COLO668 (cell line): ENCODE data around the gene TRIM24.

Source experiments
- DNase-seq: peaks from one replicate; lab custom pipeline; 2025; ENCODE audit not compliant: unreplicated experiment; lab: John Stamatoyannopoulos, UW

Gene TRIM24

DNA sequence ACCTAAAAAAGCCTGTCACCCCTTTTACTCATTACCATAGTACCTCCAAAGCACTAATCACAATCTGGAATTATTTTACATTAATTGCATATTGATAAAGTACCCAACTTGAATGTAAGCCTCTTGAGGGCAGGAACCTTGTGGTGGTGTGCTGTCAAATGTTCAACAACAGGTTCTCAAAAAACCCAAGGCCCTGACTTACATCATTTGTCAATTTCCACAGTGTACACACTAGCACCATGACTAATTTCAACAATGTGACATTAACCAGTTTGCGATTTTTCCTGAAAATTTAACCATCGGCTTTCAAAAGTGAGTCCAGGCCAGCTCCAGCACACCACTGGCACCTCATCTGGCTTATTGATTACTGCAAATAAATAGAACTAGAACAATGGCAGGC lies 153.6 kb downstream of the TRIM24 start:
- DNase-seq: no peak

DNA sequence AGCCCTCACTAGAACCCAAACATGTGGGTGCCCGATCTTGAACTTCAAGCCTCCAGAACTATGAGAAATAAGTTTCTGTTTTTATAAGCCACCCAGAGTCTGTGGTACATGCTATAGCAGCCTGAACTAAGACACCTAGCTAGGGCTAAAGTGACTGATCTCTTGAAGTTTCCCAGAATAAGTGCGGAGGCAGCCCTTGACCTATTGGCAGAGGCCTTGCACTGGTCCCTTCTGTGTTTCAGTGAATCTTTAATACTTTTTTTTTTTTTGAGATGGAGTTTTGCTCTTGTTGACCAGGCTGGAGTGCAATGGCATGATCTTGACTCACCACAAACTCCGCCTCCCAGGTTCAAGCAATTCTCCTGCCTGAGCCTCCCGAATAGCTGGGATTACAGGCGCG lies 156.0 kb downstream of the TRIM24 start:
- no peak for DNase-seq

DNA sequence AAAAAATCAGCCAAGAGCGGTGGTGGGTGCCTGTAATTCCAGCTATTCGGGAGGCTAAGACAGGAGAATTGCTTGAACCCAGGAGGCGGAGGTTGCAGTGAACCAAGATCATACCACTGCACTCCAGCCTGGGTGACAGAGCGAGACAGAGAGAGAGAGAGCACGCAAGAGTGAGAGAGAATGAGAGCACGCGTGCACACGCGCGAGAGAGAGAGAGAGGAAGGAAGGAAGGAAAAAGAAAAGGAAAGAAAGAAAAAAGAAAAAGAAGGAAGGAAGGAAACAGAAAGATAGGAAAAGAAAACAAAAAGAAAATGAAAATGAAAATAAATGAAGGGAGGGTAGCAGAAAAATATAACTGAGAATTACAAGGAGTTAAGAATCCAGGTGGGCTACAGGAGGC lies 158.4 kb downstream of the TRIM24 start:
- no peak for DNase-seq

DNA sequence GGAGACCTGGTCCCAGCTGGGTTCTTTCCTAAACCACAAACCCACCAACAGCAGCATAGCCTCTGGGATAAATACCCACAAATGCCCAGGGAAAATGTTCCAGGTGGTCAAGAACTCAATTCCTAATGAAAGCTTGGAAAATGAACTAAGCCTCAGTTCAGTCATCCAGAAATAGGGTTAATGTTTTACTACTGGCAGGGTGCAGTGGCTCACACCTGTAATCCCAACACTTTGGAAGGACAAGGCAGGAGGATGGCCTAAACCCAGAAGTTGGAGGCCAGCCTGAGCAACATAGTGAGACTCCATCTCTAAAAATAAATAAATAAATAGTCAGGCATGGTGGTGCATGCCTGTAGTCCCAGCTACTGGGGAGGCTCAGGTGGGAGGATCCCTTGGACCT lies 158.9 kb downstream of the TRIM24 start:
- DNase-seq: no peak

DNA sequence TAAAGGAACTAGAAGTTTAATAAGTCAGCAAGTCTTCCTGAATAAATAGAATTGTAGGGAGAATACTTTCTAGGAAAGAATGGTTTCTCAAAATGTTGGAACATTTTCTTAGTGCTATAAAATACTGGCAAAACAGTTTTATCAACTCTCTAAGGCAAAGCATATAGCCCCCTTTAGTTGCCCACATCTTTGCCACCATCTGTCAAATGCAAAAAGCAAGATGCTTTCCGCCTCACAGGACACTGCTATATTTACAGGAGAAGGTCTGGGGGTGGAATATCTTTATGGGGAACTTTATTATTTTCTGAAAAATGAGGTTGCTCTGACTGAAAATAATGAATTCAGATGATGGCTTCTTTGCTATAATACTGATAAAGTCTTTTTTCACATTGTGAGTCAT lies 162.8 kb downstream of the TRIM24 start:
- DNase-seq: no peak

DNA sequence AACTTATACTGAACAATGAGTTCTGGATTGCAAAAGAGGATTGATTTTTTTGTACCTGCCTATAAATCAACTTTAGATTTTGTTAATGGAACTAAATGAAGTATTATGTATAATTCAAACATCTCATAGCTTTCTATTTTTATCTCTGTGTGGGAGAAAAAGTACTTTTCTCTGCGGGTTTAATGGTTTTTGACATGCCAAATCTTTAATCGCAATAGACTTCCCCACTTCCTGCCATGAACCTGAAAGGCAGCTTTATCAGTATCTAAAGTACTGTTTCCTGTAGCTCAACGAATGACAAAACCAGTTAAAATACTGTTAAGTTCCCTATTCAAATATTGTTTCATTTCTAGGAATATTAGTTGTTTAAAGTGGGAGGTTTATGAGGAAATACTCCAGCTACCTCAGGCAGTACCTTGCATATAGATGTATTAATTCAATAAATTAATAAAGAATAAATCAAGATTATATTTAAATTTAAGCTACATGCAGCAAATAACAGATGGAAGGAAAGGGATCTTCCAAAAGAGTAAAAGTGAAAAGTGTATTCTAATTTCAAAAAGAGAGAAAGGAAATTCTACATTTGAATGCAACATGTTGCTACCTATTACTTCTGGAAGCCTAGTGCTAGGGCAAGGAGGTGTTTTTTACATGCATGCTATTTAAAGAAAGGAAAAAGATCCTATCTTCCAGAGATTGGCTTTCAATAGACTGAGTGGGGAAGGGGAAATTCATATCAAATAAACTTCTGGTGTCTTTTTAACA lies 165.2 kb downstream of the TRIM24 start:
- DNase-seq: no peak

DNA sequence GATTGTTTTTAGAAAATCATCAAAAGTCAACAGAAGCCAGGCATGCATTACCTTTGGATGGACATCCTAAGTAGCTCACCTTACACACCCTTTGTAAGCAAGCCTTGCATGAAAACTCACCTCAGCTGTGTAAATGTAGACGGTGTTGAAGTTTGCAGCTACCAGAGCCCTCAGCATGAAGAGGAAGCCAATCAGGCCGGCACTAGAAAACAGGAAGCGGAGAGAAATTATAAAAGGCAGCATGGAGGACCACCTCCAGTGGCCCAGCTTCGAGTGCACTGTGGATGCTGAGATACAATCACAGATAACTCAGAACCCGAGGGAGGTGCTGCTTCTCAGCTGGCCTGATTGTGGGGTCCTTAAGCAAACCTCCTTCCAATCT lies 165.8 kb downstream of the TRIM24 start:
- peak; percentile 55 for DNase-seq

DNA sequence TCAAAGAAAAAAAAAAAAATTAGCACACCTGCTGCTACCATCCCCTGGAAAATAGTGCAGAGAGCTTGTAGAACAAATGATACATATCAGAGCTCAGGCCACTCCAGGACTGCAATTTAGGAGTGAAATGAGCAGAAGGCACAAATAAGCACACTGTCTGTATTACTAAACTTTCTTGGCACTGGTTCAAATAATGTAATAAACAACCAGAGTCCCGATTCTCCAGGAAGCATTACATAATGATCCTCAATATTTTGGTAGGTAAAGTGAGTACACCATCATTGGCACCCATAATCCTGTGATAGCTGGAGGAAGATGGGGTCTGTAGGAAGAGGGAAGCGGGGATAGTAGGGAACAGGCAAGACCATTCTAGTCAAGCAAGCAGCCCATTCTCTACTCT lies 166.8 kb downstream of the TRIM24 start:
- DNase-seq: no peak

DNA sequence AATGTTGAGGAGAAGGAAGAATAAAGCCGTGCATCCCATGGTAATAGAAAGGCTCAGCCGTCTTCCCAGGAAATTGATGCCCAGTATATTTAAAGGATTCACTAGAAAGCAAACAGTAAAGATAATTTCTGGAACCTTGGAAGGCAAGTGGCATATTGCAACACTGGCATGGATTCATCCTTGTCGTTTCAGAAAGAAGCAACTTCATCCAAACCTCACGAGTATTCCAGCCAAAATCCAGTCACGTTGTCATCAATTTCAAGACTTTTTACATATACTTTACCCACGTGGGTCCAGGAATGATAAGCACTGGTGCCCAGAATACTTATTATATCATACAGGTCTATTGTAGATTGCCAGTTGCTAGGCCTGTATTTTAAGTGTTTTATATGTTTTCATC lies 167.3 kb downstream of the TRIM24 start:
- DNase-seq: no peak

DNA sequence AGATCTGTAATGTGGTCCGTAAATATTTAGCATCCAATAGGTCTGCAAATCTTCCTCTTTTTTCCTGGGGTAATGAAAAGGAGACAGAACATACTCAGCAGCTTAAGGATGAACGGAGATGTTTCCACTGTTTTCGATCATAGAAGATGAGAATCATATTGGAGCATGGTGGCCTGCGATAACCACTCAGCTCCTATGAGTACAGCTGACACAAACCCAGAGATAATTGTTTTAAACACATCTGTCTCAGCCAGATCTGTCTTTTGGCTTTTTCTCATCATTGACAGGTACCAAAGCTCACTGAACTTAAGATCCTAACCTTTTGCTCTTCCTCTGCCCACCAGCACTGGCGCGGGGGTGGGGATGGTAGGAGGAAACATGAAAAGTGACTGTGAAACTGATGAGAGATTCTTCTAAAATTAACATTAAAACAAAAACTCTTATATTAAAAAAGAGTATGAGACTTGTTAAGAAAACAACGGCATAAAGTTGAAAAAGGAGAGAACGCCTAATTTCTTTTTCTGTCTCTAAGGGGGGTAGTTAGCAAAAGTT lies 170.1 kb downstream of the TRIM24 start:
- DNase-seq: no peak

DNA sequence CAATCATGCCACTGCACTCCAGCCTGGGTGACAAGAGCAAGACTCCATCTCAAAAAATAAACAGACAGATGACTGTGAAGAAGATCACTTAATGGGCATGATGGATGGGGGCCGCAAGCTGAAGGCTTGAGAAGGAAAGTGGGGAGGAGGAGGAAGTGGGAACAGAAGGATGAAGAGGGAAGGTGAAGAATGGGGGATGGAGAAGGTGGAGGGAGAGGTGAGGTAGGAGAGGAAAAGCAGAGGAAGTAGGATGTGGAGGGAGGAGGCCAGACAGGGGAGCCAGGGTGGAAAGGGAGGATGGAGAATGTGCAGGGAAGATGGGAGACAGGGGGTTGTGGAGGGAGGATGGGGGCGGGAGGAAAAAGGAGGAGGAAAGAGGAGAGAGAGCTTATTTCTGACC lies 172.3 kb downstream of the TRIM24 start:
- no peak for DNase-seq

DNA sequence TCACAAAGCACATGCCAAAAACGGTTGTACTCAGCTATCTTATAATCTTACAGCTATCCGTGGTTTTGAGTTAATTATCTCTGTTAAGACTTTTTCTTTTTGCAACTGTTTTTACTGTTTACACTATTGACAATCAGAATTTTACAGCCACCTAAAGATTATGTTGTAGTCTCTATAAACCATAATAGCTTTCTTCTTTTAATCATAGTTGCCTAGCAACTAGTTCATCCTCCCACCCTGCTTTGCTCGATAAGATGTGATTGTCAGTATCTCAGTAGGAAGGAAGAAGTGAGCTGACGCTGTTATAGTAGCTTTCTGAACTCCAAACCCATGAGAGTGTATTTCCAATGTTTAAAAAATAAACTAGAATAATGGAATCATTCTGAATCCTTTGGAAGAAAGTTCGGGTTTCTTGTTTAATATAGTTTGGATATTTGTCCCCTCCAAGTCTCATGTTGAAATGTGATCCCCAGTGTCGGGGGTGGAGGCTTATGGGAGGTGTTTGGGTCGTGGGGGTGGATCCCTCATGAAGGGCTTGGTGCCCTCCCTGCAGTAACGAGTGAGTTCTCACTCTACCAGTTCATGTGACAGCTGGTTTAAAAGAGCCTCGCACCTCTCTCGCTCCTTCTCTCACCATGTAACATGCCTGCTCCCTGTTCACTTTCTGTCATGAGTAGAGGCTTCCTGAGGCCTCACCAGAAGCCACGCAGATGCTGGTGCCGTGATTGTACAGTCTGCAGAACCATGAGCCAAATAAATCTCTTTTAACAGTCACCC lies 173.0 kb downstream of the TRIM24 start:
- DNase-seq: no peak
